HPDE6-E6E7 (cell line): ENCODE measurements around the gene RAB2B.

Source experiments
- DNase-seq: peaks from one replicate; pipeline ENCODE4 v3.0.0; 2011; ENCODE audit warnings: missing footprints; ENCODE audit errors: extremely low spot score

The RAB2B gene

GRCh38 chr14:21476925-21477681 is at the start of gene RAB2B, which contains the start of gene TOX4:
TSS of gene RAB2B (minus strand) at chr14:21476959. CDS start at chr14:21476872, 87 bp downstream.
TSS of gene TOX4 (plus strand) at chr14:21477195. CDS start at chr14:21477279, 84 bp downstream.
- peak; percentile 98 for DNase-seq

GRCh38 chr14:21525962-21526671 is 49.4 kb upstream of the RAB2B start, which contains the start of gene SALL2:
TSS of gene SALL2 (minus strand) at chr14:21526346. CDS start at chr14:21526127, 219 bp downstream.
- no peak for DNase-seq

GRCh38 chr14:21525571-21525961 is 48.8 kb upstream of the RAB2B start:
- no peak for DNase-seq

GRCh38 chr14:21524575-21525490 is 48.1 kb upstream of the RAB2B start:
- DNase-seq, result no peak

GRCh38 chr14:21523203-21523602 is 46.4 kb upstream of the RAB2B start:
- DNase-seq, result no peak

- no peak for DNase-seq
Measured at GRCh38 chr14:21521501-21521900, 44.7 kb upstream of the RAB2B start.

GRCh38 chr14:21520767-21521166 is 44.0 kb upstream of the RAB2B start:
- DNase-seq, result no peak

GRCh38 chr14:21518725-21519124 is 42.0 kb upstream of the RAB2B start:
- no peak for DNase-seq

GRCh38 chr14:21514341-21514740 is 37.6 kb upstream of the RAB2B start:
- DNase-seq, result no peak

GRCh38 chr14:21510735-21511657 is 34.2 kb upstream of the RAB2B start, which contains the start of gene METTL3:
TSS of gene METTL3 (minus strand) at chr14:21511340. CDS start at chr14:21511223, 117 bp downstream.
- DNase-seq, result peak; percentile 92

GRCh38 chr14:21509432-21510143 is 32.8 kb upstream of the RAB2B start:
- no peak for DNase-seq

- DNase-seq, result no peak
Measured at GRCh38 chr14:21506557-21506956, 29.8 kb upstream of the RAB2B start.

- no peak for DNase-seq
Measured at GRCh38 chr14:21505012-21505553, 28.3 kb upstream of the RAB2B start.

- no peak for DNase-seq
Measured at GRCh38 chr14:21503376-21503775, 26.6 kb upstream of the RAB2B start.

GRCh38 chr14:21501568-21501967 is 24.8 kb upstream of the RAB2B start:
- no peak for DNase-seq

GRCh38 chr14:21498540-21499526 is 22.1 kb upstream of the RAB2B start:
- DNase-seq, result peak; percentile 32

- DNase-seq, result no peak
Measured at GRCh38 chr14:21496453-21496852, 19.7 kb upstream of the RAB2B start.
